OCI-LY1 (cell line): ENCODE data around the gene ORC3.

ENCODE experiments used
- H2AFZ ChIP-seq: fragments of 200-600 bp; sonication (generic), shearing (Covaris generic); 2 replicates; pipeline ENCODE4 v1.6.0; 2014; ENCODE audit warnings: antibody characterized with exemption, mild to moderate bottlenecking, low read length
- H3F3A ChIP-seq: fragments of 200-600 bp; sonication (generic), shearing (Covaris generic); 2 replicates; pipeline ENCODE4 v1.6.0; 2014; ENCODE audit warnings: mild to moderate bottlenecking, antibody characterized with exemption, low read length, moderate library complexity; ENCODE audit not compliant: insufficient read depth
- H3K27ac ChIP-seq: fragments of 200-600 bp; sonication (generic); 2 replicates; pipeline ENCODE4 v1.5.1; 2014; ENCODE audit warnings: low read length, mixed run types, mild to moderate bottlenecking, low read depth; ENCODE audit not compliant: poor library complexity, severe bottlenecking
- H3K27me3 ChIP-seq: fragments of 200-600 bp; sonication (generic); 2 replicates; pipeline ENCODE4 v1.6.0; 2014; ENCODE audit warnings: antibody characterized with exemption, mild to moderate bottlenecking, low read length, moderate library complexity; ENCODE audit not compliant: insufficient read depth
- H3K36me3 ChIP-seq: fragments of 200-600 bp; sonication (generic); 2 replicates; pipeline ENCODE4 v1.6.1; 2014; ENCODE audit warnings: mild to moderate bottlenecking, antibody characterized with exemption, low read length, moderate library complexity, mixed read lengths; ENCODE audit not compliant: insufficient read depth
- H3K4me1 ChIP-seq: fragments of 200-600 bp; sonication (generic); 2 replicates; pipeline ENCODE4 v1.5.1; 2014; ENCODE audit warnings: mild to moderate bottlenecking, low read length, moderate library complexity; ENCODE audit not compliant: insufficient read depth, severe bottlenecking
- H3K4me2 ChIP-seq: fragments of 200-600 bp; sonication (generic), shearing (Covaris generic); 2 replicates; pipeline ENCODE4 v1.6.1; 2014; ENCODE audit warnings: low read length
- H3K4me3 ChIP-seq: fragments of 200-600 bp; sonication (generic); 2 replicates; pipeline ENCODE4 v1.5.1; 2014; ENCODE audit warnings: low read length, low read depth, mild to moderate bottlenecking, mixed read lengths; ENCODE audit not compliant: poor library complexity, severe bottlenecking
- H3K79me2 ChIP-seq: fragments of 200-600 bp; shearing (Covaris generic); 2 replicates; pipeline ENCODE4 v1.6.1; 2016; ENCODE audit warnings: mixed run types, low read length, mixed read lengths; ENCODE audit not compliant: insufficient read depth
- H3K9ac ChIP-seq: fragments of 200-600 bp; sonication (generic), shearing (Covaris generic); 2 replicates; pipeline ENCODE4 v1.6.1; 2014; ENCODE audit warnings: mild to moderate bottlenecking, low read length, mixed read lengths
- H3K9me2 ChIP-seq: fragments of 200-600 bp; sonication (generic), shearing (Covaris generic); 2 replicates; pipeline ENCODE4 v1.6.1; 2014; ENCODE audit warnings: low read depth, mild to moderate bottlenecking, low read length, mixed read lengths
- H3K9me3 ChIP-seq: fragments of 200-600 bp; shearing (Covaris generic); 2 replicates; pipeline ENCODE4 v1.6.1; 2014; ENCODE audit warnings: low read length, mixed read lengths
- H4K20me1 ChIP-seq: fragments of 200-600 bp; sonication (generic), shearing (Covaris generic); 2 replicates; pipeline ENCODE4 v1.6.0; 2016; ENCODE audit warnings: mild to moderate bottlenecking, low read length; ENCODE audit not compliant: insufficient read depth
- EZH2 ChIP-seq: fragments of 200-600 bp; sonication (generic), shearing (Covaris generic); IDR thresholded peaks from 2 replicates; pipeline ENCODE4 v1.8.0; 2017; ENCODE audit warnings: borderline replicate concordance, mixed run types, mild to moderate bottlenecking, antibody characterized with exemption, low read length, moderate library complexity, mixed read lengths
- TF ChIP-seq, protein P1 (sequence below): fragments of 200-600 bp; sonication (generic), shearing (Covaris generic); IDR thresholded peaks from 2 replicates; pipeline ENCODE4 v1.5.1; 2017; ENCODE audit warnings: mild to moderate bottlenecking, antibody characterized with exemption, low read length, moderate library complexity, mixed read lengths

Gene ORC3

DNA sequence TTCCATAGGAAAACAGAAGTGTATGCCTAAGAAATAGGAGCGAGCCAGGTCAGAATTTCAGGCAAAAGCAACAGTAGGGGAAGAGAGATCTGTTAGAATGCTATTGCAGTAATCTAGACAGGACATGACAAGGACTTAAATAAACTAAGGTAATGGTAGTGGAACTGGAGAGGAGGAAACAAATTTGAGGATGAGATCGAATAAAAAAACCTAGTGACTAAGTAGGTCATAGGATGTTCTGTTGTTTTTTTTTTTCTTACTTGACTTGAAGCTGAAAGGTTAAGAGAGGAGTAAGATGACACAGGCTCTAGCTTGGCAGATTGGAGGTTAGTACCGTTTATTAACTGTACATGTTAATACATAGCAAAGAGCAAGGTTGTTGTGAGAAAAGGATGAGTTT, 28.6 kb downstream of the ORC3 start:
- Histone ChIP-seq H2AFZ (no peak overlapping the region), H3K27me3 (no peaks in the 10 kb centered on the region), H3K4me2 (no peak overlapping the region), H3K9me3 (no peaks in the 10 kb centered on the region), H3K4me1 (no peaks in the 10 kb centered on the region), H3K36me3 (peaks cover 41% of the 10 kb centered on the region), H3K9ac (no peak overlapping the region), H3K79me2 (no peaks in the 10 kb centered on the region), H4K20me1 (no peaks in the 10 kb centered on the region), H3K9me2 (no peaks in the 10 kb centered on the region), H3K27ac (no peak overlapping the region), H3K4me3 (no peak overlapping the region), H3F3A (no peaks in the 10 kb centered on the region)
- no peak for TF ChIP-seq EZH2
- TF ChIP-seq, protein P1, sequence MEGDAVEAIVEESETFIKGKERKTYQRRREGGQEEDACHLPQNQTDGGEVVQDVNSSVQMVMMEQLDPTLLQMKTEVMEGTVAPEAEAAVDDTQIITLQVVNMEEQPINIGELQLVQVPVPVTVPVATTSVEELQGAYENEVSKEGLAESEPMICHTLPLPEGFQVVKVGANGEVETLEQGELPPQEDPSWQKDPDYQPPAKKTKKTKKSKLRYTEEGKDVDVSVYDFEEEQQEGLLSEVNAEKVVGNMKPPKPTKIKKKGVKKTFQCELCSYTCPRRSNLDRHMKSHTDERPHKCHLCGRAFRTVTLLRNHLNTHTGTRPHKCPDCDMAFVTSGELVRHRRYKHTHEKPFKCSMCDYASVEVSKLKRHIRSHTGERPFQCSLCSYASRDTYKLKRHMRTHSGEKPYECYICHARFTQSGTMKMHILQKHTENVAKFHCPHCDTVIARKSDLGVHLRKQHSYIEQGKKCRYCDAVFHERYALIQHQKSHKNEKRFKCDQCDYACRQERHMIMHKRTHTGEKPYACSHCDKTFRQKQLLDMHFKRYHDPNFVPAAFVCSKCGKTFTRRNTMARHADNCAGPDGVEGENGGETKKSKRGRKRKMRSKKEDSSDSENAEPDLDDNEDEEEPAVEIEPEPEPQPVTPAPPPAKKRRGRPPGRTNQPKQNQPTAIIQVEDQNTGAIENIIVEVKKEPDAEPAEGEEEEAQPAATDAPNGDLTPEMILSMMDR, result no peak

GRCh38 chr6:87623248-87623647, 33.3 kb downstream of the ORC3 start:
- H3K4me3 ChIP-seq, result no peak overlapping the region
- no peaks in the 10 kb centered on the region for H3K9me3 ChIP-seq
- TF ChIP-seq EZH2, result no peak
- TF ChIP-seq, protein P1, result no peak
- no peak overlapping the region for H3K4me2 ChIP-seq
- H3K27me3 ChIP-seq, result no peaks in the 10 kb centered on the region
- H4K20me1 ChIP-seq, result no peaks in the 10 kb centered on the region
- H3K4me1 ChIP-seq, result peaks cover under 1% of the 10 kb centered on the region
- H3F3A ChIP-seq, result no peaks in the 10 kb centered on the region
- no peaks in the 10 kb centered on the region for H3K9me2 ChIP-seq
- no peaks in the 10 kb centered on the region for H3K79me2 ChIP-seq
- no peak overlapping the region for H3K9ac ChIP-seq
- H2AFZ ChIP-seq, result no peak overlapping the region
- H3K36me3 ChIP-seq, result peaks cover 40% of the 10 kb centered on the region
- no peak overlapping the region for H3K27ac ChIP-seq

- no peak overlapping the region for H3K27ac ChIP-seq
Measured at GRCh38 chr6:87628424-87628823, 38.5 kb downstream of the ORC3 start.

More at GRCh38 chr6:87628424-87628823, 38.5 kb downstream of the ORC3 start:
- no peak overlapping the region for H2AFZ ChIP-seq
- no peak overlapping the region for H3K4me3 ChIP-seq
- H3K4me2 ChIP-seq, result no peak overlapping the region
- no peaks in the 10 kb centered on the region for H3K27me3 ChIP-seq
- peaks cover 5% of the 10 kb centered on the region for H3K4me1 ChIP-seq
- no peak overlapping the region for H3K9ac ChIP-seq
- TF ChIP-seq, protein P1, result no peak
- TF ChIP-seq EZH2, result no peak
- no peaks in the 10 kb centered on the region for H3F3A ChIP-seq
- H3K79me2 ChIP-seq, result no peaks in the 10 kb centered on the region
- peaks cover 35% of the 10 kb centered on the region for H3K36me3 ChIP-seq
- no peaks in the 10 kb centered on the region for H4K20me1 ChIP-seq
- H3K9me3 ChIP-seq, result no peaks in the 10 kb centered on the region
- no peaks in the 10 kb centered on the region for H3K9me2 ChIP-seq
